NCI-H1417 (cell line): Measurements from ENCODE around the gene TOP2A.

ENCODE experiments used
- DNase-seq, 3 experiments: peaks; one replicate each; lab custom pipeline; 2025; lab: John Stamatoyannopoulos, UW

Gene TOP2A, protein sequence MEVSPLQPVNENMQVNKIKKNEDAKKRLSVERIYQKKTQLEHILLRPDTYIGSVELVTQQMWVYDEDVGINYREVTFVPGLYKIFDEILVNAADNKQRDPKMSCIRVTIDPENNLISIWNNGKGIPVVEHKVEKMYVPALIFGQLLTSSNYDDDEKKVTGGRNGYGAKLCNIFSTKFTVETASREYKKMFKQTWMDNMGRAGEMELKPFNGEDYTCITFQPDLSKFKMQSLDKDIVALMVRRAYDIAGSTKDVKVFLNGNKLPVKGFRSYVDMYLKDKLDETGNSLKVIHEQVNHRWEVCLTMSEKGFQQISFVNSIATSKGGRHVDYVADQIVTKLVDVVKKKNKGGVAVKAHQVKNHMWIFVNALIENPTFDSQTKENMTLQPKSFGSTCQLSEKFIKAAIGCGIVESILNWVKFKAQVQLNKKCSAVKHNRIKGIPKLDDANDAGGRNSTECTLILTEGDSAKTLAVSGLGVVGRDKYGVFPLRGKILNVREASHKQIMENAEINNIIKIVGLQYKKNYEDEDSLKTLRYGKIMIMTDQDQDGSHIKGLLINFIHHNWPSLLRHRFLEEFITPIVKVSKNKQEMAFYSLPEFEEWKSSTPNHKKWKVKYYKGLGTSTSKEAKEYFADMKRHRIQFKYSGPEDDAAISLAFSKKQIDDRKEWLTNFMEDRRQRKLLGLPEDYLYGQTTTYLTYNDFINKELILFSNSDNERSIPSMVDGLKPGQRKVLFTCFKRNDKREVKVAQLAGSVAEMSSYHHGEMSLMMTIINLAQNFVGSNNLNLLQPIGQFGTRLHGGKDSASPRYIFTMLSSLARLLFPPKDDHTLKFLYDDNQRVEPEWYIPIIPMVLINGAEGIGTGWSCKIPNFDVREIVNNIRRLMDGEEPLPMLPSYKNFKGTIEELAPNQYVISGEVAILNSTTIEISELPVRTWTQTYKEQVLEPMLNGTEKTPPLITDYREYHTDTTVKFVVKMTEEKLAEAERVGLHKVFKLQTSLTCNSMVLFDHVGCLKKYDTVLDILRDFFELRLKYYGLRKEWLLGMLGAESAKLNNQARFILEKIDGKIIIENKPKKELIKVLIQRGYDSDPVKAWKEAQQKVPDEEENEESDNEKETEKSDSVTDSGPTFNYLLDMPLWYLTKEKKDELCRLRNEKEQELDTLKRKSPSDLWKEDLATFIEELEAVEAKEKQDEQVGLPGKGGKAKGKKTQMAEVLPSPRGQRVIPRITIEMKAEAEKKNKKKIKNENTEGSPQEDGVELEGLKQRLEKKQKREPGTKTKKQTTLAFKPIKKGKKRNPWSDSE (N-terminal part only)

DNA sequence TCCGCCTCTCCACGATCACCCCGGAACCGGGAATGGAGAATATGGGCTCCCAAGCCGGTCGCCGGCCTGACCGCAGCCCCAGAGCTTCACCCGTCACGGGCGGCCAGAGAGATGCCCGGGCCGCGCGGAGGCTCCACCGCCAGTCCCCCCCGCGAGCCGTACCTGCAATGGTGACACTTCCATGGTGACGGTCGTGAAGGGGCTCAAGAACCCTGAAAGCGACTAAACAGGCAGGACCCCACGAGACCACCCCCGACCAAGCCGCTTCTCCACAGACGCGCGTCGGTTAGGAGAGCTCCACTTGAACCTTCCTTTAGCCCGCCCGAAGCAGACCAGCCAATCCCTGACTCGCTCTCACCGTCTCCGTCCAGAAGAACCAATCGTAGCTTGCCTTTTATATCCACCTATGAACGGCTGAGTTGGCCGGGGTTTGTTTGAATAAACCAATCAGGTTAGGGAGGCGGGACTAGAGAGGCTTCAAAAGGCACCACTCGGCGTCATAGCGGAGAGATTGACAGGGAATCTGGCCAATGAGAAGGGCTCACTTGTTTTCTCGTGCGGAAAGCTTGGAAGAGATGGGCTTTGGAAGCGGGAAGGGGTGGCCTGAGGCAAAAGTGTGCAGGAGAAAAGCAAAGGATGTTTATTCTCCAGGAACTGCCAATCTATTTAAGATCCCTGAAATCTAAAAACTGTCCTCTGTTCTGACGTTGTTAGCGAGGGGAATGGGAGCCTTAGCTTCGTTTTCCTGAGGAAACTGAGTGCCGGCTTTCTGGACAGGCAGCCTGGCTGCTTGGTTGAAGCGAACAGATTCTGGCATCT lies at the start of gene TOP2A:
Gene TOP2A, minus strand, starts transcription at position 288 of the 819 bp plus-strand sequence. Its CDS starts 105 bp downstream, at position 183.
- peak; percentile 100 for DNase-seq

DNA sequence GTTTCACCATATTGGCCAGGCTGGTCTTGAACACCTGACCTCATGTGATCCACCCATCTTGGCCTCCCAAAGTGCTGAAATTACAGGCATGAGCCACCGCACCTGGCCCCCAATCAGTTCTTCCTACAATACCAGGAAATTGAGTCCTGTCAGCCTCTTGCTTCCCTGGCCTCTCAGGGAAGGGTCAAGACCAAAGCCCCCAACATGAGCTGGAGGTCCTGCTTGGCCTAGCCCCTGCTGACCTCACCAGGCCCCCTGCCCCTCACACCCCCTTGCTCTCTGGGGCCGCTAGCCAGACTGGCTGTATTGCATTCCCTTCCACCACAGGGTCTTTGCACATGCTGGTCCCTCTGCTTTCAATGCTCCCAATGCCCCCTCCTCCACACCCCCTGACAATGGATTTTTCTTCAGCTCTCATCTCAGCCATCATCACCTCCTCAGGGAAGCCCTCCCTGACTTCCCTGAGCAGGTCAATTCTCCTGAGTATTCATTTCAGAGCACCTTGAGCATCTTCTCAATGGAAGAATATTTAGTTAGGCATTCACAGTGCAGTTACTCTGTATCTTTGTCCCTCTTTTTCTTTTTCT lies 49.7 kb upstream of the TOP2A start:
- DNase-seq, result no peak

DNA sequence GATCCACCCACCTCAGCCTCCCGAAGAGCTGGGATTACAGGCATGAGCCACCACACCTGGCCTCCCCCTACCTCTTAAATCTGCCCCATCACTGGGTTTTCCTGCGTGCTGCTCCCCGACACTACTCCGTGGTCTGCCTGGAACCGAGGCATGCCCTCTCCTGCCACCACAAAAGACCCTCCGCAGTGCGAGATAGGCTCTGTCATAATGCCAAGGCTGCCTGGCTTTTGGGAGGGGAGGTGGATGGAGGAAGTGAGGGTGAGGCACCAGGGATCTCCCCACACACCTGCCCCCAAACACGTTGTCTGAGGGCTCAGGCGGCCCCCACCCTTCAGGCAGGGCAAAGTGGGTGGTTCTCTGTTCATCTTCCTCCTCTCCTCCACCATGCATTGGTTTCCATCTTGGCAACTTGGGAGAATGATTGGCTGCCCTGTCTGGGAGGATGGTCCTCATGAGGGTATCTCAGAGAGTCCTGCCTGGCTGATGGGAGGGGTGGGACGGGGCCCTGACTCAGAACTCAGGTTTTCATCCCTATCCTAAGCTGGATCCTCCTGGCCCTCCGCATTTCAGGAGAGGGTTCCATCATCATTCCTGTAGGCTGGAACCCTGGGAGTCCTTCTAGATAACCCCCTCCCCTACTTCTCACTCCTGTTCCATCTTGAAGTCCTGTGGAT lies 48.7 kb upstream of the TOP2A start:
- no peak for DNase-seq

DNA sequence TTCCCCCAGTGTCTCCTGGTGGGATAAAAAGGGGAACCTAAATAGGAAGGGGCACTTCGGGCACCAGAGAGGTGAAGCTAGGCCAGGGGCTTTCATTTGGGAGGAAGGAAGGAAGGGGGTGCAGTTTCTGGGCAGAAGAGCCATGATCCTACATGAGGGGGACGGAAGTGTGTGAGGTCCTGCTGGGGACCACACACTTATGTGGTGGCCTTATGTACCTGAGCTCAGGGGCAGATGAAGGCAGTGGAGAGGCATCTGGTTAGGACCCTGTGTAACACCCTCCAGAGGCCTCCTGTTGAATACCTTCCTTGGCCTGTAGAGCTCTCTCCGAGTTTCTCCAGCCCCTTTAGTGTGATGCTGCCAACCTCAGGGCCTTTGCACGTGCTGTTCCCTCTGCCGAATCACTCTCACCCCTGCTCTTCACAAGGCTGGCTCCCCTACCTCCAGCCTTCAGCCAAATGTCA lies 46.7 kb upstream of the TOP2A start:
- DNase-seq, result no peak

DNA sequence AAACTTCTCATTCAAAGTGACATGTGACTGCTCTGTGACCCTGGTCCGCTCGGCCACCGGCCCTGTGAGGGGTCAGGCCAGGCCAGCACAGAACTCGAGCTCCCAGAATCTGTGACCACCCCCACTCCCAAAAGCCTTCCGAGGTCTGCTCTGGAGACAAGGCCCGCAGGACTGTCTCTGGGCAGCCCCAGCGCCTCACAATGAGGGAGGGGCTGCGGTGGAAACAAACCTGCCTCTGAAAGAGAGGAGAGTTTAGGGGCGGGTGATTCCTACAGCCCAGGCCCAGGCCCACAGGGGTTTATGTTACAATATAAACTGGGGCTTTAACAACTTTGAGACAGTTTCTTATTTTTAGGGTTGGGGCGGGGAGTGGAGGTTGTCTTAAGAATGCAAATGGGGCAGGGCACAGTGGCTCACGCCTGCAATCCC lies 45.4 kb upstream of the TOP2A start:
- no peak for DNase-seq

DNA sequence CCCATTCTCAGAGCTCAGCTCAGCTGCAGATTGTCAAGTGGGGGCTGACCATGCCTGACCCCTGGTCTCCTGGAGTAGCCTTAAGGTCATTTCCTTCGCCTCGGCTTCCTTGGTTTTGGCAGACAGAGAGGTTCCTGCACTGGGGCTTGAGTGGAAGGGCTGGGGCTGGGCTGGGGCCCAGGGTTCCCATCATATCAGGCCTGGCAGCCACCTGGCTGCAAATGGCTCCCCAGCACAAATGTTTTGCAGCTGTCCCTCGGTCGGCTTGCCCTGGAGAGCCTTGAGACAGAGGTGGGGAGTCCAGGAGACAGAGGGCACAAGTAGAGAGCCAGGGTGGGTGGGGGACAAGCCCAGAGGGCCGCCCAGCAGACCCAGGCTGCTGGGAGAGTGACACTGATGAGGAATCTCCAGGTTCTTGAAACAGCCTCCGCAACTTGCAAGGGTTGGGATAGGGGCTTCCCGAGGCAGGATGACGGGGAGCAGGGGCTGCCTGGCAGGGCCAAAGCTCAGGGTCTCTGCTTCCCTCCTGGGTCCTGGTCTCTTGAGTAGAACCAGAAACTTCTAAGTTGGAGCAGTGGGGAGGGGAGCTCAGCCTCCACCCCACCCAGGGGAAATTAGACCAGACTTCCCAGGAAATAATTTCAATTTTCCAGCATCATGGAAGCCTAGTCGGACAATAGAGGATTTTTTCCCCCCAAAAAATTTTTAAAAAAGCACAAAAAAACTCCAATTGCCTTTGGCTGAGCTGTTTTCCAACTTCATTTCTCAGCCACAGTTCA lies 44.8 kb upstream of the TOP2A start:
- DNase-seq, result no peak

DNA sequence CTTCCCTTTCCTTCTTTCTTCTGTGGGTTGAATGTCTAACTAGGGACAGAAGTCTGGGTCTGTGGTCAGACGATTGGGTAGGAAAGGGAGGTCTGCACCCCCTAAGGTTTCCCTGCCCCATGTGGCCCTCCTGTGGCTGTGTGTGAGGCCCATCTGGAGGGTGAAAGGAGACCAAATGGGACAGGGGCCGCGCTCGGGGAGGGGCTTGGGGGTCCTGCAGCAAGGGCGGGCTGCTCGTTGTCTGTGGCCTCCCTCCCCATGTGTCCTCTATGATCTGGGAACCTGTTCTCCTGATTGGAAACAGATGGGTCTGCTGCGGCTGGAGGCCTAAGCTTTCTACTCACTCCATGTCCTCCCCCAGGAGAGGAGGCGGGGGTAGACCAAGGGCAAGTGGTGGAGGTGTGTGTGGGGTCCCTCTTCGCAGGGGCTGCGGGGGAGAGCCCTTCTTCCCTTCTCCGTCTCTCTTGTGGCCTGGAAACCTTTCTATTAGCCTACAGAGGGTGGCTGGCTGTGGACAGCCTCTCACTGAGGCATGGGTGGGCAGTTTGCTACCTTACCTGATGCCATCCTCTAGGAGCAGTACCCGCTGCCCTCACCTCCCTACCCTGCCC lies 44.1 kb upstream of the TOP2A start:
- no peak for DNase-seq

DNA sequence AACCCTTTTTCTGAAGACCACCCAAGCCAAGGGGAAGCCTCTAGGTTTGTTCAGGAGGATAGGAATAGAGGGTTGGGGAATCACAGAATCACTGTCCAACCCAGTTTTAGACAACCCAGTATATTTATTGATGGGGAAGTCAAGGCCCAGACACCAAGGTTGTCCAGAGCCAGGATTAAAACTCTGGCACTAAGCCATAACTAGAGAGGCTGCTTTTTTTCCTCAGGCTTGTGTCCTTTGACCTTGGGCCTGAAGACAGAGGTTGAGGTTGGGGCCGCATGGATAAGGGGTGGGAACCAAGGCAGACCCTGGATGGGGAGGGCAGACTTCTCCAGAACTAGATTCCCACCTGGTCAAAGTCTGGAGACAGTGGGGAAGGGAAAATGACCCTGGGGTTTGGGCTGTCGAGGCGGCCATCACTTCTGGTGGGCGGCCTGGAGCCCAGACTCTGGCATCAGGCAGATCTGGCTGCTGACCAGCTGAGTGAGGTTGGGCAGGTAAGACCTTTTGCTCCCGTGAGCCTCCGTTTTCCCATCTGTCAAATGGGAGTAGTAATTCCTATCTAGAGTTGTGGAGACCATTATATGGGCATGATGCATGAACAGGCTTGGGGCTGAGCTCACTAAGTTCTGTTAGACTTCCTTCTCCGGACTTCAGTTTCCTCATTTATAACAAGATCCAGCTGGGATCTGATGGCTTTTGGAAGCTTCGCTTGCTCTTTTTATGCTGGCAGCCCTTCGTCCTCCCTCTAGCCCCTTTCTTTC lies 43.5 kb upstream of the TOP2A start:
- DNase-seq, result no peak

DNA sequence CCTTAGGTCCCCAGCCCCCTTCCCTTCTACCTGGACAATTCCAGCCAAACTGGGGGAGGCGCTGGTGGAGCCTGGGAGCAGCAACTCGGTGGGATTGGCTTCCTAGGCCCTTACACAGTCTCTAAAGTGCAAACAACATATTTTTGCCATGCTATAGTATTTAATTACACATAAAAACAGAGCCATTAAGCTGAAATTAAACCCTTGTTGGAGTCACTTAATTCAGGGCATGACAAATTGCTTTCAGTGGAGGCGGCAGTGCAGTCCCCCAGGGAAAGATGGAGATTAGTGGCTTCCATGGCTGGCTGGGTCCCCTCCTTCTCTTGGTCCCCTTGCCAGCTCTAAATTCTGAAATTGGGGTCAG lies 42.9 kb upstream of the TOP2A start:
- peak in 1 of 3 experiments; percentile 71 for DNase-seq

DNA sequence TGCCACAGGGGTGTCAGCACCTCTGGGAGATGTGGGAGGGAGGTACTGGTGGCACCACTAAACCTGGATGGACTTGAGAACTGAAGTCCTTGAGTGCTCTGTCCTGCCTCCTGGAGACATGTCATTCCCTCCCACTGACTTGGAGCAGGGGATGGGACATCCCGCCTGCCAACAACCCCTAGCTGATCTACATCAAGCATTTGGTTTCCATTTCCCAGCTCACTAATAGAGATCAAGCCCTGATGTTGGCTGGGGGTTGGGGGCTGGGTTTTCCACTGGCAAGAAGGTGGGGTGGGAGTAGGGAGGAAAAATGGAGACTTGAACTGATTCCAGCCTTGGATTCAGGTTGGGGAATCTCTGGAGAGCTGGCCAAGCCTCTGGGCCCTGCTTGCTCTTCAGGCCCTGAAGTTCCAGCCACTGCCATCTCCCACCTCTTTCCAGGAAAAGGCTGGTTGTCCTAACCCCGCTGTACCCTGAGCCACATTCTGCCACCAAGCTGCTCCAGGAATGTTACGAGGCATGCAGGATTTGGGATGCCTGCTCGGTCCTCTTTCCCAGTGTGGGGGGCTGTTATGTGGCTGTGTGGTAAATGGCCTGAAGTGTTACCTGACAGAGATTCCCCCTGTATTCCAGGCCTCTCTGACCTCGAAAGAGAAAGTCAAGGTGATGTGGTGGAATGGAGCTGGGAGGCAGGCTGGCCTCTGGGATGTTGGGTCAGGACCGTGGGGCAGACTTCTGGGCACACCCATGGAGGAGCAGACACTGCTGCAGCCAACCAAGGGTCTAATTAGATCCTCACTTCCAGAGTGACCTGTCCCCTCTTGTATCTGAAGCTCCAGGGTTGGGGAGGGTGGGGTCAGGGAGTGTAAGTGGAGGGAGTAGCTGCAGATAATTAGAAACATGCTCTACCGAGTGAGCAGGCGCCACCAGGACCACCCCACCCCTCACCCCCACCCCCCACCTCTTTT lies 42.2 kb upstream of the TOP2A start:
- DNase-seq, result no peak

DNA sequence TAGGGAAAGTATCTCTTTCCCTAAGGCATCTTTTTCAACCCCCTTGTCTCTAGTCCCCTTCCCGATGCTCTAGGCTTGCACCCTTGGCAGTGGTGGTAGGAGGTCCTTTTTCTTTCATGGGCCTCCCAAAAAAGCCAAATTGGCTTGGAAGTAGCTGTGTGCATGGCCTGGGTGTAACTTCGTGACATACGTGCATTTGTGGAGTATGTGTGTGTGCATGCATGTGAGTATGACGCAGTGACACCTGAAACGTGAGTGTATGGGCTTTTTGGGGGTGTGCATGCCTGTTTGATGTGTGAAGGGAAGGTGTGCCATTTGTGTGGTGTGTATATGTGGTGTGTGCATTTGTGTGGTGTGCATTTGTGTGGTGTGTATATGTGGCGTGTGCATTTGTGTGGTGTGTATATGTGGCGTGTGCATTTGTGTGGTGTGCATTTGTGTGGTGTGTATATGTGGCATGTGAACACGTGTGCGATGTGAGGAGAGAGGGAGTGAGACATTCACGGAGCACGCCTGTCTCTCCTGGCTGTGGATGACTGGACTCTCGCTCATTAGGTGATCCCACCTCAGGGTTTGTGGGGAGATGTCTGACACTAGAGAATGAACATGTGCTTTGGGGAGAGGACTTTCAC lies 41.3 kb upstream of the TOP2A start:
- no peak for DNase-seq

DNA sequence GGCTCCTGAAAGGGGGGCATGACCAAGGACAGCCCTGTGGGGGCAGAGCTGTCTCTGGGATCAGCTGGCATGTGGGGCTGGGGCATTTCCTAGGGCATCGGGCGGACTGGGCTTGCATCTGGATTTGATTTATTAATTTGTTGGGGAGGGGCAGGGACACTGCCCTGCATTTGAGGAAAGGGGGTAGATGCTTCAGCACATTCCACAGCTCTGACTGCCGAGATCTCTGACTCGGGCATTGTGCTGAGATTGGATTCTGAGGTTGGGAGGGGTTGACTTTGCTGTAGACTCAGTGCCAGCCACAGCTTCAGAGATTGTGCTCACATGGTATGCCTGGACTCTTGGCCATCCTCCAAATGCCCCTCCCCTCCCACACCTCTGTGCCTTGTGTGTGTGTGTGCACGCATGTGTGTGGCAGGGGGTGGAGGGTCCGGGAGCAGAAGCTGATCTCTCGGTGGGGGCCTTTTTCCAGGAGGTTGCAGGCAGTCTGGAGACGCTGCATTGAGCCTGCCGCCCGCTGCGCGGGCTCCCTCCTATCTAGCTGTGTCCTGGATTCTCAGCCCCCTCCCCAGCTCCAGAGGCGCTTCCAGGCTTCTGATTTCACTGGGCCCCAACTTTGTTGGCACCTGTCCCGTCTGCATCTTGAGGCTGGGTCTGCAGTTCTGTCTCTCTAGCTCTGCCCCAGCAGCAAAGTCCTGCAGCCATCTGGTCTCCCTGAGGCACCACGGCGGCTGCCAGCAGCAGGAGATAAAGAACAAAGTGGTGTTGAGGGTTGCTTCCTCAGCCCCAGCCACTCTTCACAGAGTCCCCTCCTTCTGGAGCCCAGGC lies 40.5 kb upstream of the TOP2A start:
- DNase-seq, result no peak

DNA sequence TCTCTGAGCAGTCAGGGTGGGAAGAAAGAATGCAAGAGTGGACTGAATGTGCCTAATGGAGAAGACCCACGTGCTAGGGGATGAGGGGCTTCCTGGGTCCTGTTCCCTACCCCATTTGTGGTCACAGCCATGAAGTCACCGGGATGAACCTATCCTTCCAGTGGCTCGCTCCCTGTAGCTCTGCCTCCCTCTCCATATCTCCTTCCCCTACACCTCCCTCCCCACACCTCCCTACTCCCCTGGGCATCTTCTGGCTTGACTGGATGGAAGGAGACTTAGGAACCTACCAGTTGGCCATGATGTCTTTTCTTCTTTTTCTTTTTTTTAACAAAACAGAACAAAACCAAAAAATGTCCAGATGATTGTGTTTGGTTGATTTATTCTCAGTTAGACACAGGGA lies 39.7 kb upstream of the TOP2A start:
- DNase-seq, result no peak

DNA sequence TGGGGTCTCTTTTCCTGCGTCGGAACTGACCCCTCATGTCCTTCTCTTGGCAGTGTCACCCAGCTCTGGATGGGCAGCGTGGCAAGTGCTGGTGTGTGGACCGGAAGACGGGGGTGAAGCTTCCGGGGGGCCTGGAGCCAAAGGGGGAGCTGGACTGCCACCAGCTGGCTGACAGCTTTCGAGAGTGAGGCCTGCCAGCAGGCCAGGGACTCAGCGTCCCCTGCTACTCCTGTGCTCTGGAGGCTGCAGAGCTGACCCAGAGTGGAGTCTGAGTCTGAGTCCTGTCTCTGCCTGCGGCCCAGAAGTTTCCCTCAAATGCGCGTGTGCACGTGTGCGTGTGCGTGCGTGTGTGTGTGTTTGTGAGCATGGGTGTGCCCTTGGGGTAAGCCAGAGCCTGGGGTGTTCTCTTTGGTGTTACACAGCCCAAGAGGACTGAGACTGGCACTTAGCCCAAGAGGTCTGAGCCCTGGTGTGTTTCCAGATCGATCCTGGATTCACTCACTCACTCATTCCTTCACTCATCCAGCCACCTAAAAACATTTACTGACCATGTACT lies 38.8 kb upstream of the TOP2A start:
- no peak for DNase-seq

DNA sequence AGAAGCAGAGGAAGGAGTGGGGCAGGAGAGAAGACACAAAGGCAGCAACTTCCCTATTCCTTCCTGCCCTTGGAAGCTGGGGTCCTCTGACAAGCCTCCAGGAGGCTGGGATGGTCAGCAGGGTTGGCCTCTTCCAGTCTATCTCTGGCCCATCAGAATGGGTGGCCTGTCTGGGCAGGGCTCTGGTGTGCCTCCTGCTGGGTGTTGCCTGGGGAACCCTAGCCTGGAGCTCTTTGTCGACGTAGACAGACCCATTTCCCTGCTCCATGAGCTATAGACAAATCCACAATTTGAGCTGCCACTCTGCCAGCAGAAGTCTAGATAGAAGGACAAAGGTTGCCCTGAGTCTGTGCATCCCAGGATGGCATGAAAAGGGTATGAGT lies 36.9 kb upstream of the TOP2A start:
- DNase-seq, result peak in 1 of 3 experiments; percentile 15
